ENCODE results near the gene HS6ST3. TPM values are rescaled to one million over a fixed set of nuclear protein-coding genes. Genes with fewer than 3 reads are reported as not detected.
"Not testable (repeated sequence)": the region's sequence is repeated elsewhere in the genome, so short reads cannot be mapped to it uniquely, and the experiment has no call there.

The HS6ST3 gene
- total RNA-seq, 1 donor from 2014 or later, result not detected

GRCh38 chr13:96492766-96493165 lies 402.9 kb downstream of the HS6ST3 start:
- H3K27me3 Mint-ChIP-seq, result no peaks in the 10 kb centered on the region
- no peak for DNase-seq
- H3K36me3 Mint-ChIP-seq (ENCODE audit: low read depth), result no peaks in the 10 kb centered on the region
- no peaks in the 10 kb centered on the region for H3K4me1 Mint-ChIP-seq
- H3K27ac Mint-ChIP-seq, result no peak overlapping the region
- H3K9me3 Mint-ChIP-seq, result peaks cover 10% of the 10 kb centered on the region
- no peak overlapping the region for H3K4me3 Mint-ChIP-seq
- intact Hi-C loops (cut with micrococcal nuclease), result no loop called here

- Mint-ChIP-seq H3K36me3 (ENCODE audit: low read depth) (no peaks in the 10 kb centered on the region), H3K9me3 (peaks cover 11% of the 10 kb centered on the region), H3K27ac (no peak overlapping the region), H3K4me3 (no peak overlapping the region), H3K27me3 (no peaks in the 10 kb centered on the region), H3K4me1 (no peaks in the 10 kb centered on the region)
- intact Hi-C loops (cut with micrococcal nuclease), result no loop called here
- DNase-seq, result no peak
Observed at GRCh38 chr13:96499656-96500055, 409.7 kb downstream of the HS6ST3 start.

- Mint-ChIP-seq H3K4me3 (no peak overlapping the region), H3K4me1 (no peaks in the 10 kb centered on the region), H3K9me3 (peaks cover 4% of the 10 kb centered on the region), H3K36me3 (ENCODE audit: low read depth) (no peaks in the 10 kb centered on the region), H3K27ac (no peak overlapping the region), H3K27me3 (no peaks in the 10 kb centered on the region)
- intact Hi-C loops (cut with micrococcal nuclease), result no loop called here
- no peak for DNase-seq
Observed at GRCh38 chr13:96500953-96501352, 411.0 kb downstream of the HS6ST3 start.

GRCh38 chr13:96503481-96503880 lies 413.6 kb downstream of the HS6ST3 start:
- Mint-ChIP-seq H3K36me3 (ENCODE audit: low read depth) (no peaks in the 10 kb centered on the region), H3K4me3 (no peak overlapping the region), H3K4me1 (no peaks in the 10 kb centered on the region), H3K27me3 (no peaks in the 10 kb centered on the region), H3K27ac (no peak overlapping the region), H3K9me3 (peaks cover 4% of the 10 kb centered on the region)
- intact Hi-C loops (cut with micrococcal nuclease), result no loop called here
- no peak for DNase-seq

DNA sequence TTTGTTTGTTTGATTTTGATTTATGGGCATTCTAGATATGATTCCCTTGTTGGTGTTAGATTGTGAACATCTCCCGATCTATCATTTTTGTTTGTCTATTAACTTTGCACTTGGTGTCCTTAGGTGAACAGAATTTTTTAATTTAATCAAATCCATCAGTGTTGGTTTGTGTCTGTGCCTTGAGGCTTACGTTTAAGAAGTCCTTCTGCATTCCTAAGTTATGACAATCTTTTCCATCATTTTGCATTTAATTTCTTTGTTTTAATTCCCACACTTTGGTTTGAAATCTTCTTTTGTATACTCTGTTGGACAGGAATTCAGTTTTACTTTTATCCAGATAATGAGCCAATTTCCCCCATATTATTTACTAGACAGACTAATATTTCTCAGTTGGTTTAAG lies 421.7 kb downstream of the HS6ST3 start:
- Mint-ChIP-seq H3K27me3 (no peaks in the 10 kb centered on the region), H3K4me3 (no peak overlapping the region), H3K9me3 (peaks cover 5% of the 10 kb centered on the region), H3K36me3 (ENCODE audit: low read depth) (no peaks in the 10 kb centered on the region), H3K27ac (no peak overlapping the region), H3K4me1 (no peaks in the 10 kb centered on the region)
- no peak for DNase-seq
- intact Hi-C loops (cut with micrococcal nuclease), result no loop called here

GRCh38 chr13:96519380-96519779 lies 429.5 kb downstream of the HS6ST3 start:
- Mint-ChIP-seq H3K27me3 (no peaks in the 10 kb centered on the region), H3K36me3 (ENCODE audit: low read depth) (no peaks in the 10 kb centered on the region), H3K9me3 (peaks cover 4% of the 10 kb centered on the region), H3K27ac (no peak overlapping the region), H3K4me1 (no peaks in the 10 kb centered on the region), H3K4me3 (no peak overlapping the region)
- intact Hi-C loops (cut with micrococcal nuclease), result no loop called here
- DNase-seq, result no peak

GRCh38 chr13:96524398-96525020 lies 434.6 kb downstream of the HS6ST3 start:
- H3K27ac Mint-ChIP-seq; H3K4me3 Mint-ChIP-seq; H3K9me3 Mint-ChIP-seq; intact Hi-C loops (cut with micrococcal nuclease); H3K27me3 Mint-ChIP-seq; H3K4me1 Mint-ChIP-seq; DNase-seq; H3K36me3 Mint-ChIP-seq (ENCODE audit: low read depth): not testable (repeated sequence)

GRCh38 chr13:96525715-96526114 lies 435.8 kb downstream of the HS6ST3 start:
- Mint-ChIP-seq H3K36me3 (ENCODE audit: low read depth) (no peaks in the 10 kb centered on the region), H3K27ac (no peak overlapping the region), H3K4me1 (no peaks in the 10 kb centered on the region), H3K4me3 (no peak overlapping the region), H3K9me3 (peaks cover 9% of the 10 kb centered on the region), H3K27me3 (no peaks in the 10 kb centered on the region)
- DNase-seq, result no peak
- intact Hi-C loops (cut with micrococcal nuclease), result no loop called here

GRCh38 chr13:96527497-96527896 lies 437.6 kb downstream of the HS6ST3 start:
- DNase-seq, result no peak
- intact Hi-C loops (cut with micrococcal nuclease), result no loop called here
- H3K36me3 Mint-ChIP-seq (ENCODE audit: low read depth), result no peaks in the 10 kb centered on the region
- no peaks in the 10 kb centered on the region for H3K4me1 Mint-ChIP-seq
- H3K27ac Mint-ChIP-seq, result no peak overlapping the region
- no peak overlapping the region for H3K4me3 Mint-ChIP-seq
- H3K27me3 Mint-ChIP-seq, result no peaks in the 10 kb centered on the region
- H3K9me3 Mint-ChIP-seq, result peaks cover 9% of the 10 kb centered on the region

DNA sequence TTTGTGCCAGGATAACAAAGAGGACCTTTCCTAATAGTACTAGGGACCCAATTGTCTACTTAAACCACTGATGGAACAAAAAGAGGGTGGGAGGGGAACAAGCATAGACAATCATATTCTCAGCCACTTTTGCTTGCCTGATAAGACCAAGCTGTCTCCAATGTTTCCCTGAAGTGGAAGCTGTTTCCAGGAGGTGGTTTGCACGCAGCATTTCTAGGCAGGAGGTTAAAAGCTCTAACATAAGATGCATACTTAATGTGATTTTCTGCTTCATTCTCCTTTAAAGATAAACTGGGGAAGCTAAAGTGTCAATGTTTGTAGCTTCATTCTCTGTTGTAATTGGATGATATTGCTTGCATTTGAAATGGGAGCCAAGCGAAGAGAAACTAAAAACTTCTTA lies 442.9 kb downstream of the HS6ST3 start:
- H3K27ac Mint-ChIP-seq, result no peak overlapping the region

GRCh38 chr13:96533408-96533807 lies 443.5 kb downstream of the HS6ST3 start:
- no peaks in the 10 kb centered on the region for H3K36me3 Mint-ChIP-seq (ENCODE audit: low read depth)
- no peaks in the 10 kb centered on the region for H3K27me3 Mint-ChIP-seq
- H3K4me1 Mint-ChIP-seq, result no peaks in the 10 kb centered on the region
- no peak overlapping the region for H3K27ac Mint-ChIP-seq
- peaks cover 3% of the 10 kb centered on the region for H3K9me3 Mint-ChIP-seq
- intact Hi-C loops (cut with micrococcal nuclease), result no loop called here
- H3K4me3 Mint-ChIP-seq, result no peak overlapping the region
- no peak for DNase-seq

More for the DNA sequence above, 442.9 kb downstream of the HS6ST3 start:
- Mint-ChIP-seq H3K4me3 (no peak overlapping the region), H3K4me1 (no peaks in the 10 kb centered on the region), H3K9me3 (peaks cover 3% of the 10 kb centered on the region), H3K27me3 (no peaks in the 10 kb centered on the region), H3K36me3 (ENCODE audit: low read depth) (no peaks in the 10 kb centered on the region)
- intact Hi-C loops (cut with micrococcal nuclease), result no loop called here
- DNase-seq, result no peak

- no peaks in the 10 kb centered on the region for H3K27me3 Mint-ChIP-seq
- H3K4me3 Mint-ChIP-seq, result no peak overlapping the region
- intact Hi-C loops (cut with micrococcal nuclease), result no loop called here
- H3K9me3 Mint-ChIP-seq, result peaks cover 8% of the 10 kb centered on the region
- DNase-seq, result no peak
- no peak overlapping the region for H3K27ac Mint-ChIP-seq
- H3K36me3 Mint-ChIP-seq (ENCODE audit: low read depth), result no peaks in the 10 kb centered on the region
- no peaks in the 10 kb centered on the region for H3K4me1 Mint-ChIP-seq
Observed at GRCh38 chr13:96539791-96540190, 449.9 kb downstream of the HS6ST3 start.

DNA sequence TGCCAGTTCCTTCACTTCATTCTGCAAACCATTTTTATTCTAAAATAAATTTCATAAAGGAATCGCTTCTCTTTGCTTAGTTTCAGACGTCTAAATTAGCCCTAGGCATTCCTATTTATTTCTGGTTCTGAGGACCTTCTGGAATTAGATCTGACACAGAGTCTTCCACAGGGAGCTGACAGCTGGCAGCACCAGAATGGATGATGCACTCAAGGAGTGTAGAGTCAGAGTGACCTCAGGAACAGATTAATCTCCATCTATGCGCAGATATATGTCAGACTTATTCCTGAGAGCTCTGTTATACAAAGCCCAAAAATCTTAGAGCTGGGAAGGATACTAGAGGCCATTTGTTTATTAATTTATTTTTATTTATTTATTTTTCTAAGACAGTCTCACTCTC lies 450.8 kb downstream of the HS6ST3 start:
- DNase-seq, result no peak
- H3K9me3 Mint-ChIP-seq, result peaks cover 5% of the 10 kb centered on the region
- intact Hi-C loops (cut with micrococcal nuclease), result no loop called here
- no peaks in the 10 kb centered on the region for H3K36me3 Mint-ChIP-seq (ENCODE audit: low read depth)
- H3K4me3 Mint-ChIP-seq, result no peak overlapping the region
- no peaks in the 10 kb centered on the region for H3K27me3 Mint-ChIP-seq
- no peaks in the 10 kb centered on the region for H3K4me1 Mint-ChIP-seq
- no peak overlapping the region for H3K27ac Mint-ChIP-seq

- no peak for DNase-seq
- H3K36me3 Mint-ChIP-seq (ENCODE audit: low read depth), result no peaks in the 10 kb centered on the region
- peaks cover 5% of the 10 kb centered on the region for H3K9me3 Mint-ChIP-seq
- H3K27me3 Mint-ChIP-seq, result no peaks in the 10 kb centered on the region
- intact Hi-C loops (cut with micrococcal nuclease), result no loop called here
- no peaks in the 10 kb centered on the region for H3K4me1 Mint-ChIP-seq
- no peak overlapping the region for H3K4me3 Mint-ChIP-seq
- no peak overlapping the region for H3K27ac Mint-ChIP-seq
Observed at GRCh38 chr13:96542986-96543385, 453.1 kb downstream of the HS6ST3 start.

DNA sequence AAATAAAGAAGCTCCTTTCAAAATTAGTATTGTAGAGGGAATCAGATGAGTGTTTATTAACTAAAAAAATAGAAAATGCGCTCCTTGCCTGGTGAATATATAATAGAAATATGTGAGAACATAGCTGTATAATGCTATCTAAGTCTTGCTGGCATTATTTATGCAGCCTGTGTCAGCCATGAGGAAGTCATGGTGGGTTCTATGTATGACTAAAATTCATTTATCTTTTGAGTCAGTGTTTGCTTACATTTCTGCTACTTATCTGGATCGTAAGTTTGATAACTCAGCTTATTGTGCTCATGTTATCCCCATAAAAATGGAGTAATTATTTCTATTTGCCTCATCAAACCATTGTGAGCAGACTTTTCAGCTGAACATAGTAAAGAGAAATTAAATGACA lies 455.1 kb downstream of the HS6ST3 start:
- H3K27ac Mint-ChIP-seq, result no peak overlapping the region
- H3K36me3 Mint-ChIP-seq (ENCODE audit: low read depth), result no peaks in the 10 kb centered on the region
- no peaks in the 10 kb centered on the region for H3K4me1 Mint-ChIP-seq
- H3K4me3 Mint-ChIP-seq, result no peak overlapping the region
- DNase-seq, result no peak
- peaks cover 5% of the 10 kb centered on the region for H3K9me3 Mint-ChIP-seq
- intact Hi-C loops (cut with micrococcal nuclease), result no loop called here
- H3K27me3 Mint-ChIP-seq, result no peaks in the 10 kb centered on the region
